ENCODE results near the gene FA2H.

Gene FA2H

GRCh38 chr16:74744566-74744965 is 30.1 kb downstream of the FA2H start:
- no peak for DNase-seq (ENCODE audit: low spot score)

GRCh38 chr16:74743668-74744299 is 30.8 kb downstream of the FA2H start:
- DNase-seq (ENCODE audit: low spot score), result no peak

DNA sequence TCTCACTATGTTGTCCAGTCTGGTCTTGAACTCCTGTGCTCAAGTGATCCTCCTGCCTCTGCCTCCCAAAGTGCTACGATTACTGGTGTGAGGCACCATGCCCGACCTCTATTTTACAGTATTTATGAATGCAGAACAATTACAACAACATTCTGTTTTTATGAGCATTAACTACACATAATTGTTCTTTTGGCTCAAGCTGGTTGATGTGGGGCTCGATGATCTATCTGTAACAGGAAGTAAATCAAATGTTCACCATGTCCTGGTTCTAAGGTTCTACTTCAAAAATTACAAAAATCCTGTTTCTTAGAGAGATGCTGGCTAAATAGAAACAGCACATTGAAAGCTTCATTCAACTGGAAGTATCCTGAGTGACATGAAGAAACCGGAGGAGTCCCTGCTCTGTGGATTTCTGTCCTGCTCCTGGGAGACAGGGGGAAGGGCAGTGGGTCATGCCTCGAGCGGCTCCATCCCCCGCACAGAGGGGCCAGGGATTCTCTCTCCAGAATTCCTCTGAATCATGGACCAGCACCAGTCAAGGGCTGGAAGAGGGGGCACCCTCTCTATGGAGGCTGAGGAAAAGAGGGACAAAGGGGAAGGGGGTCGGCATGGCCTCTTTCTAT is 31.5 kb downstream of the FA2H start:
- DNase-seq (ENCODE audit: low spot score), result no peak

DNA sequence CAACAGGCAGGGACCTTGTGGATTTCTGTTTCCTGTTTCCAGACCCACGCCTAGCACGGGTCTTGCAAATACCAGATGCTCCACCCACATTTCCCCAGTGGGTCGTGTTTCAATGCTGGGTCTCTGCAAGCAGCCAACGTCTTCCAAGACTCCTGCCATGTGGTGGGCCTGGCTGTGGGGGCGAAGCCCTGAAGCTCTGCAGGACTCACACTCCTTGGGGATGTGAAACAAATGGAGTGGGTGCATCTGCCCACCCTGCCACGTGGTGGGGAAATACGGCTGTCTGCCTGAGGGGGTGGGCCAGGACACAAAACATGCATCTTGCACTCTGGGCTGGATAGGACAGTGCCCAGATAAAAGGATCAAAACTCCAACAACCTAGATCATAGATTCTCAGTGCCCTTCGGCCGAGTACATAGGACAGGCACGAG is 32.6 kb downstream of the FA2H start:
- no peak for DNase-seq (ENCODE audit: low spot score)

- DNase-seq (ENCODE audit: low spot score), result no peak
Measured at GRCh38 chr16:74740795-74741304, 33.8 kb downstream of the FA2H start.

- DNase-seq (ENCODE audit: low spot score), result no peak
Measured at GRCh38 chr16:74739275-74739674, 35.3 kb downstream of the FA2H start.

- no peak for DNase-seq (ENCODE audit: low spot score)
Measured at GRCh38 chr16:74738816-74739215, 35.8 kb downstream of the FA2H start.

DNA sequence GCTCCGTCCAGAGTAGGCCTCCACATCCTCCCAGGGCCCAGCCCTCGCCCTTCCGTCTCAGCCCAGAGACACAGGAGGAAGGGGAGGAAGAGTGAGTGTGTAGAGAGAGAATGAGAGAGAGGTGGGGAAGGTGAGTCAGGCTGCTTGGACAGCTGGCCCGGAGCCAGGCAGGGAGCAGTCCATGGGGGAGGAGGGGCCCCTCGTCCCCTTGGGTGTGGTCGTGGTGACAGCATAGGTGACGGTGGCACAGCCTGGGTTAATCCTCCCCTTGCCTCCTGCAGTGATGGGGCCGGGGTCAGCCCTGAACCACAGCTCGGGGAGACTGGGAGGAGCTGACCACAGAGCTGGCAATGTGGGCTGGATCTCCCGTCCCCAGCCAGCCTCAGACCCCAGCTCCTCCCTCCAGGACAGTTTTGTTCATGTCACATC is 36.5 kb downstream of the FA2H start:
- DNase-seq (ENCODE audit: low spot score), result no peak

- DNase-seq (ENCODE audit: low spot score), result no peak
Measured at GRCh38 chr16:74737521-74737920, 37.1 kb downstream of the FA2H start.

DNA sequence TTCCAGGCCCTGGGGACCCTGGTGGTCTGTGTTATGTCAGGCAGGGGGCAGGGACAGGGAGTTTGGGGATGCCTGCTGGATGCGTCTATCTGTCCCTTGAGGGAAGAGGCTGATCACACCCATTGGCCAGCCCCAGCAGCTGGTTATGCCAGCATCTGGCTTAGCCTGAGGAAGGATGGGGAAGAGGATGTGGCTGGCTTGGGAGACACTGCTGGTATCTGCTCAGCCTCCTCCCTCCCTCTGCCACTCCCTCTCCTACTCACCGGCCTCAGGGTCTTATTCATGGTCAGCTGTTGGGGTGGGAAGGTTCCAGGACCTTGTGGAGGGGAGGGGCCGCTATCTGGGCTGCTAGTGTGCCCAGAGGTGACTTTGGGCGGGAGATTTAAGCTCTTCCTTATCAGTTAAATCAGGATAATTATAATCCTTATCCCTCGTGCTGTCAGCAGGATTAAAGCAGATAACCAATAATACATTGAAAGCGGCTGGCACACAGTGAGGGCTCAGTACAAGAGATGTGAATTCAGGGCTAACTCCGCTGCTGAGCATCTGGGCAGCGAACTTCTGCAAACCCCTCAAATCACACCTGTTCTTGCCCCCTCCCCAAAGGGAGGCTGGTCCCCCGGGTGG is 38.0 kb downstream of the FA2H start:
- DNase-seq (ENCODE audit: low spot score), result no peak

DNA sequence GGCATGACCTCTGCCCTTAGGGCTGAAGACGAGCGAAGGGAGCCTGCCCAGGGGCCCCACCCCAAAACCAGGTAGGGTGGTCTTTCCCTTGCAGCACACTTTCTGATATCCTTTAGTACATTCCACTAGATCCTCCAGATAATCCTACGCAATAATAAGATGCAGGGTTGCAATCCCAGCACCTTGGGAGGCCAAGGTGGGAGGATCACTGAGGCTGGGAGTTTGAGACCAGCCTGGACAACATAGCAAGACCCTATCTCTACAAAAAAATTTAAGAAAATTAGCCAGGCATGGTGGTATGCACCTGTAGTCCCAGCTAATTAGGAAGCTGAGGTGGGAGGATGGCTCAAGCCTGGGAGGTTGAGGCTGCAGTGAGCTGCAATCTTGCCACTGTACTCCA is 39.1 kb downstream of the FA2H start:
- DNase-seq (ENCODE audit: low spot score), result no peak

- DNase-seq (ENCODE audit: low spot score), result no peak
Measured at GRCh38 chr16:74735162-74735452, 39.5 kb downstream of the FA2H start.

DNA sequence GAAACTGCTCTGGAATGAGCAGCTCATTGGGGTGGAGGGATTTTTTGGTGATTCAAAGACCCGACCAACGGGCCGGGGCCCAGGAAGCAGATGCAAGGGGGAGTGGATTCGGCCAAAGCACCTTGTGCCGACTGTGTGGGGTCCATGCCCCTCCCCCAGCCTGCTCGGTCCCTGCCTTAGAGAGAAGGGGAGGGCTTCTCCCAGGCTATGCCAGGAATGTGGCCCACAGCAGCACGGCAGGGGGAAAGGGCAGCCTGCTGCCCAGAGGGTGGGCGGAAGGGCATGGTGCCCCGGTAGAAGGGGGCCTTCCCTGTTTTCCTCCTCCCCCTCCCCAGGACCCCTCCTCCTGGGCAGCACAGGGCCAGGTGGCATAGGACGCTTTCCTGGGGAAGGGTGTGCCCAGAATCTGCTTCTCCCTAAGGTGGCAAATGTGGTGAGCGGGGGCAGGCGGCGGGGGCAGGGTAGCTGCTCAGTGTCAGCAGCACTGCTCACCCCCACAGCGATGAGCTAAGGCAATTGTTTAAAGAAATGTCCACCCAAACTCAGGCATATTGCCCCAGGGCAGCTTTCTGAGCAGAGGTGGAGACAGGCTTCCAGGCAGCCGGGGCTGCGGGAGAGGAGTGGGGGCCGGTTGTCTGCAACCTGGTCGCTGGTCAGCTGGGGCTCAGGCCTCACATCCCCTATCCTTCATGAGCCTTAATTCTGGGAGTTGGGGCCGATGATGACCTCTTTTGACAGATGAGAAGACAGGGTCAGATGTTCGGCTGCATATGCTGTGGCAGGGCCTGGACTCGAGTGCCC is 40.1 kb downstream of the FA2H start:
- DNase-seq (ENCODE audit: low spot score), result no peak

- DNase-seq (ENCODE audit: low spot score), result no peak
Measured at GRCh38 chr16:74732707-74733350, 41.8 kb downstream of the FA2H start.

DNA sequence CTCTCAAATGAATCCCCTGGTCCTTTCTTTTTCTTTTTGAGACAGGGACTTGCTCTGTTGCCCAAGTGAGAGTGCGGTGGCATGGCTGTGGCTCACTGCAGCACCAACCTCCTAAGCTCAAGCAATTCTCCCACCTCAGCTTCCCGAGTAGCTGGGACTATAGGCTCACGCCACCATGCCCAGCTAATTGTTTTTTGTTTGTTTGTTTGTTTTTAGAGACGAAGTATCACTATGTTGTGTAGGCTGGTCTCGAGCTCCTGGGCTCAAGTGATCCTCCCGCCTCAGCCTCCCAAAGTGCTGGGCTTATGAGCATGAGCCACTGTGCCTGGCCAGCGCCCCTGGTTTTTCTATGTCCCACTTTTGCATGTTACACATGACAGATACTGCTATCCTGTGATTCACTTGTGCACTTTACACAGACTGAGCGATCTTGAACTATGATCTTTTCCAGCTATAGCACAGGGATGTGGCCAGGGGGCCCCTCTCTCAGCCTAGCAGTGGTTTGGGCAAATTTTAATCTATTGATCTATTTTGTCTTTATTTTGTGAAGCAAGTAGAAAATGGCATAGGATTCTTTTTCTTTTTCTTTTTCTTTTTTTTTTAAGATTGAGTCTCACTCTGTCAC is 42.7 kb downstream of the FA2H start:
- DNase-seq (ENCODE audit: low spot score), result no peak

GRCh38 chr16:74729783-74730683 is 44.6 kb downstream of the FA2H start:
- DNase-seq (ENCODE audit: low spot score), result no peak

DNA sequence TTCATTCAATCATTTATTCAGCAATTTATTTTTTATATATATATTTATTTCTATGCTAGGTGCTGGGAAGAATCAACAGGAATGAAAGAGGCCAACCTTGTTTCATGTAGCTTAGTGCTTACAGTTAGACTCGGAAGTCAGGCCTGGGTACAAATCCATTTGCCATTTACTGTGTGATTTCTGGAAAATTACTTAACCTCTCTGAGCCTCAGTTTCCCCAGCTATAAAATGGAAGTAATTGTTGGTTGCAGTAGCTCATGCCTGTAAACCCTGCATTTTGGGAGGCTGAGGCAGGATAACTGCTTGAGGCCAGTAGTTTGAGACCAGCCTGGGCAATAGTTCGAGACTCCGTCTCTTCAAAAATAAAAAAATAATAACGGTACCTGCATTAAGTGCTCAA is 46.7 kb downstream of the FA2H start:
- no peak for DNase-seq (ENCODE audit: low spot score)

GRCh38 chr16:74726716-74727115 is 47.9 kb downstream of the FA2H start:
- DNase-seq (ENCODE audit: low spot score), result peak; percentile 85

DNA sequence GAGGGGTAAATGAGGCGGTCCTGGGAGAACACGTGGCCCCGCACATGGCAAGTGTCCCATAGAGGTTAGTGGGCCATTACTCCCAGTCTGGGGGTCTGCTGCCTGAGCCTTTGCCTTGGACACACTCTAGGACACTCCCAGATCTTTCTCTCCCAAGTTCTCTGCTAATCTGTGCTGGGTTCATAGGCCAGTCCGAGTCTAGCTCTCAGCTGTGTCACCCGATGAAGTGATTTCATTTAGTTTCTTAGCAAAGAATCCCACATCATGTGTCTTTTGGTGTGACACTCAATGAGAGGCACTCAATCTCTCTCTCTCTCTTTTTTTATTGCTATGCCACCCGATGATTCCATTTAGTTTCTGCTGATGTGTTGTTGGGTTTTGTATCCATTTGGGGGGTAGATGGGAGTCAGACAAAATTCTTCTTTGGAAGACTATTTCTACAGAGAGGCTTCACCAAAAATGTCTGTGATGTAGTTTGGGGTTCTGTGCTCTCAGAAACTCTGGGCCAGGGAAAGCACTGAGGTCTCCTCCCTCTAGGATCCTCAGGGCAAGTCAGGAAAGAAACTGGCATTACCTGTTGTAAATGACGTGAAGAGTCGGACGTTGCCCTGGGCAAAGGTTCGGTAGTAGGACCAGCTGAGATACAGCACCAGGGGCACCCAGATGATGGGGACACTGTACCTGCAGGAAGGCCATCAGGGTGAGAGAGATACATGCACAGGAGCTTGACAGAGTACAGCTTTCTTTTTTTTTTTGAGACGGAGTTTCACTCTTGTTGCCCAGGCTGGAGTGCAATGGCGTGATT is 48.8 kb downstream of the FA2H start:
- no peak for DNase-seq (ENCODE audit: low spot score)

Data from NAMALWA (cell line).